ENCODE measurements around the gene CCDC9.
"Not testable (repeated sequence)": the region's sequence is repeated elsewhere in the genome, so short reads cannot be mapped to it uniquely, and the experiment has no call there.

CCDC9 gene

DNA sequence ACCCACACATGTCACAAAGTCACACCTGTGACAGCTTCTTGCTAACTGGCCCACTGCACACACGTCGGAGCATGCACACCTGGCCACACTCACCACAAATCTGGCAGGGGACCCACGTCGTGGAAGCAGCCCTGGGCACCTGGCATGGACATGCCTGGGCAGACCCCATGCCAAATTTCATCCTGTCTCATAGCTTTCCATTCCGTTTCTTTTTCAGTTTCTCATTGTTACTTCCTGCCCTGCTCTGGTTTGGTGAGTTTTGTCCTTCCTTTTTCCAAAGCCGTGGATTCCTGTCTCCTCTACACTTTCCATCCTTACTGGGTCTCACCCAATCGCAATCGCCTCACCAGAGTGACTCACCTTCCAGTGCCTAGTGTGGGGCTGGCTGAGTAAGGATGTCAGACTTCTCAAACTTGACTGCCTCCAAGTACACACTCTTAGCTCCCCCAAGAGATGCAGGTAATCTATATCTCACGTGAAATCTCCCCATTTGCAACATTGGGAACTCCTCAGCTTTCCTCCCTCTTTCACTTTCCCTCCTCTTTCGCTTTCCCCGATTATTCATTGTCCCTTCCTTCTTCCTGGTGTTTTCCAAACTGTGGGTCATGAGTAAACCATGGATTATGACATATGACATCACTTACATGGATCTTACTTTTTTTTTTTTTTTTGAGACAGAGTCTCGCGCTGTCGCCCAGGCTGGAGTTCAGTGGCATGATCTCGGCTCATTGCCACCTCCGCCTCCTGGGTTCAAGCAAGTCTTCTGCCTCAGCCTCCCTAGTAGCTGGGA lies 23.7 kb upstream of the CCDC9 start:
- DNase-seq, result no peak

DNA sequence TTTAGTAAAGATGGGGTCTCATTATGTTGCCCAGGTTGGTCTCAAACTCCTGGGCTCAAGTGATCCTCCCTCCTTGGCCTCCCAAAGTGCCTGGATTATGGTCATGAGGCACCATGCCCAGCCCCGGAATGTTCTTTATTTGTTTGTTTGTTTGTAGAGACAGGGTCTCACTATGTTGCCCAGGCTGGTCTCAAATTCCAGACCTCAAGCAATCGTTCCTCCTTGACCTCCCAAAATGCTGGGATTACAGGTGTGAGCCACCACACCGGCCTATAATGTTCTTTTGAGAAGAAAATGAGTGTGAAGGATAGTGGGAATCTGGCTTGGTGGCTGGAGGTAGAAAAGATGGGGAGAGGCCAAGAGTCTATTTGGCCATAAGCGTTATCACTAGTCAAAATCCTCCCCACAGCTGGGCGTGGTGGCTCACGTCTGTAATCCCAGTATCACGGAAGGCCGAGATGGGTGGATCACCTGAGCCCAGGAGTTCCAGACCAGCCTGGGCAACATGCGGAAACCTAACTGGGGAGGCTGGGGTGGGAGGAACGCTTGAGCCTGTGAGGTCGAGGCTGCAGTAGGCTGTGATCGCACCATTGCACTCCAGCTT lies 20.2 kb upstream of the CCDC9 start:
- no peak for DNase-seq

DNA sequence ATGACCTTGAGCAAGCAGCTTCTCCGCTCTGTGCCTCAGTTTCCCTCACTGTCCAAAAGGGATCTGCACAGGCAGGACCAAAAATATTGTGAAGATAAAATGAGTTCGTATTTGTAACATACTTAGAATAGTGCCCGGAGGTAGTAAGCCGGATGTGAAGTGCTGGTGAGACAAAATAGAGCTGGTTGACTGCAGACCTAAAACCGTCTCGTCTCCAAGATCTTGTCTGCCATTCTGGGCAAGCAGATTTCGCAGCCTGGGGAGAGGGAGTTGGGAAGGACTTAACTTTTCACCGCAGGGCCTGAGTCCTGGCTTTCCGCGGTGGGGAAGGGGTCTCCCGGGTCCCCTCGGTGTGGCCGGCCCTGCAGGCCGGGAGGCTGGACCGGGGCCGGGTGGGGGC lies 17.2 kb upstream of the CCDC9 start:
- DNase-seq, result peak; percentile 8

DNA sequence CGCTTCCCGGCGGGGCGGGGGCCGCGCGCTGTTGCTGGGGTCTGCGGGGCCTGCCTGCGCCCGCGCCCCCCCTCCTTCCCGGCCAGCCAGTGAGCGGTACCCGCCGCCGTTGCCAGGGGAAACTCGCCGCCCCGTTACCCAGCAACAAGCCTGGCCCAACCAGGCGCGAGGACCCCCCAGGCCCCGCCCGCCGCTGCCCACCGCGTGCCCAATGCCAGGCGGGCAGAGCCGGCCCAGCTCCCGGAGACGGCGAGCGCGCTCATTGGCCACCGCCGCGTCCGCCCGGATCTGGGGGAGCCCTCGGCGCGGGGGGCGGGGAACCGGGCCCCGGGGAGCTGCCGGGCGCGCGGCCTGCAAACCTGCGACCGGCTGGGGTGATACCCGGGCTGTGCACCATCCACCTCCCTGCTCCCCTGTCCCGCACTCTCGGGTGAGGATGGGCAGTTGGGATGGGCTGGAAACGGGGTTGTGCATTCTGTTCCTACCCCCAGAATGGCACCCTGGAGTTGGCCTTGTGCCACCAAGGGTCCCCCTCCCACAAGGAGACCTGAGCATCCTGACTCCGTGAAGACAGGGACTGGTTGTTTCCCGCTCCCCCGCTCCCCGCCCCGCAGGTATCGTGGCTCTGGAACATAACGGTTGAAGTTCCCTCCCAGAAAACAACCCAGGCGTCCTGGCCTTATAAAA lies 16.6 kb upstream of the CCDC9 start:
- peak; percentile 55 for DNase-seq

DNA sequence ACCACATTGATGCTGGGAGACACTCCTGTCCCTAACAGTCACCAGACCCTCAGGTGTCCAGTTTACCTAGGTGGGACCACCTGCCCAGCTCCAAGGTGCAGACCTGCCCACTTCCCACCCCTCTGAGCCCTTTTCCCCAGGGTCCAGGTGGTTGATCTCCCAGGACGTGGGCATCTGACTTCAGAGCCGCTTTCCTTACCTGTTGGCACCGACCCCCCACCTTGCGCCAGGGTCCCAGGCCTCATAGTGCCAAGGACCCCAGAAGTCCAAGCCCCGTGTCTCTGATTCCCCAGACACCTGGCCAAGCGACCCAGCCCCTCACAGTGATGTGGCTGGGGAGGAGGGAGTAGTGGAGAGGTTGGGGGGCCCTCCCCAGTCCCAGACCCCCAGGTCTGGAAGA lies 15.8 kb upstream of the CCDC9 start:
- no peak for DNase-seq

GRCh38 chr19:47240996-47241918 lies 15.1 kb upstream of the CCDC9 start:
- peak; percentile 82 for DNase-seq

GRCh38 chr19:47241919-47242577 lies 14.3 kb upstream of the CCDC9 start:
- DNase-seq, result no peak

GRCh38 chr19:47243364-47243775 lies 13.0 kb upstream of the CCDC9 start:
- no peak for DNase-seq

DNA sequence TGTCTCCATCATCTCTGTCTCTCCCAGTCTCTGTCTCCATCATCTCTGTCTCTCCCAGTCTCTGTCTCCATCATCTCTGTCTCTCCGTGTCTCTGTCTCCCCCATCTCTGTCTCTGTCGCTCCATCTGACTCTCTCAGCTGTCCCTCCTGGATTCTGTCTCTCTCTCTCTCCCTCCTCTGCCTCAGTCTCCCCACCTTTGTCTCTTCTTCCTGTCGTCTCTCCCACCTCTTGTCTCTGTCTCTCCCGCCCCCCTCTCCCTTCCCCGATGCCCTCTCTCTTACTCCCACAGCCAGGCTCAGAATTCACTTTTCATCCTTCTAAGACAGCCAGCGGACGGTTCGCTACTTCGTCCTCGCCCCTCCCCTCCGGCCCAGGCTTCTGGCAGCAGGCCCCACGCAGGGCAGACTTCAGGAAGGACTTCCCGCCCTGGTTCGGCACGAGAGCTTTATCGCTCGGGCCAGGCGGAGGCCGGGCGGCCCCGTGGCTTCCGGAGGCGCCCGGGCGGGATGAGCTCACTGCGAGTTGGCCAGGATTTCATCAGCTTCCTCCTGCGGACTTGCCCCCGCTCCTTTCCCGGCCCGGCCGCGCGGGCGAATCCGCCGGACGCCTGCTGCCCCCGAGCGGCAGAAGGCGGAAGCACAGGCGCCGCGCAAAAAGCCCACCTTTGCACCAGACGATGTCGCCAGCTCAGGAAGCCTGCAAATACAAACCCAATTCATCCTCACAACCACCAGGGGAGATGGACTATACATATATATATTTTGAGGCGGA lies 12.4 kb upstream of the CCDC9 start:
- peak; percentile 85 for DNase-seq

- peak; percentile 70 for DNase-seq
Observed at GRCh38 chr19:47247308-47247990, 8.9 kb upstream of the CCDC9 start.

DNA sequence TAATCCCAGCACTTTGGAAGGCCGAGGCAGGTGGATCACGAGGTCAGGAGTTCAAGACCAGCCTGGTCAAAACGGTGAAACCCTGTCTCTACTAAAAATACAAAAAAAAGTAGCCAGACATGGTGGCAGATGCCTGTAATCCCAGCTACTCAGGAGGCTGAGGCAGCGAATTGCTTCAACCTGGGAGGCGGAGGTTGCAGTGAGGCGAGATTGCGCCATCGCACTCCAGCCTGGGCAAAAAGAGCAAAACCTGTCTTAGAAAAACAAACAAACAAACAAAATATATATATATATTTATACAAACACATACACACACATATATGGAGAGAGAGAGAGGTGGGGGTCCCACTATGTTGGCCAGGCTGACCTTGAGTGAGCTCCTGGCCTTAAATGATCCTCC lies 3.3 kb upstream of the CCDC9 start:
- not testable (repeated sequence) for DNase-seq

DNA sequence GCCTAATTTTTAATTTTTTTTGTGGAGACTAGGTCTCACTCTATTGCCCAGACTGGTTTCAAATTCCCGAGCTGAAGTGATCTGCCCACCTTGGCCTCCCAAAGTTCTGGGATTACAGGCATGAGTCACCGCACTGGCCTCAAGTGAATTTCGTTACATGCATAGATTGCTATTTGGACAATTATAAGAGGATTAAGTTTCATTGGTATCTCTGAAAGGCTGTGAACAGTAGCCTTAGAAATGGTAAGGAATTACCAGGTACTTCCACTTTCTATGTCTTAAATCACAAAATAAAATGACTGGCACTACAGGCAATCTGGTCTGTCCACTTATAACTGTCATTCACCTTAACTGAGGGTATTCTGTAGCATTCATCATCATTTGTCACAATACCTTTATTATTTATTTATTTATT lies 2.9 kb upstream of the CCDC9 start:
- no peak for DNase-seq

DNA sequence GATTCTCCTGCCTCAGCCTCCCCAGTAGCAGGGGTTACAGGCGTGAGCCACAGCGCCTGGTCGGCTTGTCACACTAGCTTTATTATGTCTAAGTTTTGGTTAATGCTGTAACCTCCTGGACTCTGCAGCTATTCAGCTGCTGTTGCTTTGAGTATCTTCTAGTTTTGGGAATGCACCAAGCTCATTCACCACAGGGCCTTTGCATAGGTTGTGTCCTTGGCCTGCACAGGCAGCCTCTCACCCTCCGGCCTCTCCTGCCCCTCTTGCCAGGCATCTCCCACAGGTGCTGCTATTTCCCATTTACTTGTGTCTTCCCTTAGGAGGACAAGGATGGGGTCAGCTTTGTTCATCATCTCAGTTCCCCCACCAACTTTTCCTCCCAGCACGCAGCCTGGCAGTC lies 2.4 kb upstream of the CCDC9 start:
- DNase-seq, result no peak

GRCh38 chr19:47256693-47257410 lies 527 bp downstream of the CCDC9 start:
- peak; percentile 97 for DNase-seq

GRCh38 chr19:47257411-47258169 lies 1.3 kb downstream of the CCDC9 start:
- no peak for DNase-seq

DNA sequence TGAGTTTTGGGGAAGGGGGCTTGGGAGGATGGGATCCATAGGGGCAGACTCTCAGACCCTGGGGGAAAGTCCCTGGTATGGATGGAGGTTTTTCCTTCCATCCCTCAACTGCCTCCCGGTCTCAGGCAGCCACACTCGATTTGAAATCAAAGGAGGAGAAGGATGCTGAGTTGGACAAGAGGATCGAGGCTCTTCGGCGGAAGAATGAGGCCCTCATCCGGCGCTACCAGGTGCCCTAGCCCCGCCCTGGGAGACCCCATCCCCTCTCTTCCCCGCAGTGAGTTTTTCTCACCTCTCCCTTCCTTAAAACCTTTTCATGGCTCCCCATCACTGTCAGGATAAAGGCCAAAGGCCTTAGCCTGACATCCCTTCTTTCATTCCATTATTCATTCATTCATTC lies 2.1 kb downstream of the CCDC9 start:
- DNase-seq, result no peak

- no peak for DNase-seq
Observed at GRCh38 chr19:47258895-47259555, 2.7 kb downstream of the CCDC9 start.

- no peak for DNase-seq
Observed at GRCh38 chr19:47260476-47260875, 4.2 kb downstream of the CCDC9 start.
